ENCODE results near the gene MYO1B. TPM values are rescaled to one million over a fixed set of nuclear protein-coding genes. Genes with fewer than 3 reads are reported as not detected.

The MYO1B gene
- total RNA-seq, 1 experiment from 2014 or later = 80.3 TPM

- Histone ChIP-seq H3K4me1 (peaks cover 17% of the 10 kb centered on the region), H3K4me3 (ENCODE audit: low read depth, low read length) (no peak overlapping the region), H3K36me3 (ENCODE audit: control insufficient read depth, insufficient read depth, low read length) (no peaks in the 10 kb centered on the region; the same call in none of the 2 replicates), H3K27me3 (replicated peaks; ENCODE audit: control insufficient read depth, insufficient read depth, low read length) (no peaks in the 10 kb centered on the region), H3K9me3 (no peaks in the 10 kb centered on the region)
- BruUV-seq (replicated peaks) = no TSS peak
- TF ChIP-seq CTCF (IDR thresholded peaks at IDR 0.05; ENCODE audit: insufficient read depth in 1 of 2, low read depth in 1 of 2, low read length in 1 of 2, severe bottlenecking in 1 of 2, unreplicated experiment in 1 of 2) = no peak
- intact Hi-C loops (cut with micrococcal nuclease; ENCODE audit: unreplicated experiment) = loop anchor here (2.0 kb wide), 2 partner anchors 17 to 117 kb away; no protein-coding TSS in a partner anchor
- no peaks in the 10 kb centered on the region for H3K27me3 Mint-ChIP-seq (ENCODE audit: insufficient read depth, unreplicated experiment)
- CTCF ChIA-PET = no interaction called here
- H3K9me3 Mint-ChIP-seq (ENCODE audit: unreplicated experiment) = no peaks in the 10 kb centered on the region
- H3K36me3 Mint-ChIP-seq (ENCODE audit: insufficient read depth, unreplicated experiment) = peaks cover 44% of the 10 kb centered on the region
- H3K27ac Mint-ChIP-seq (ENCODE audit: unreplicated experiment) = no peak overlapping the region
- no peak overlapping the region for H3K4me3 Mint-ChIP-seq (ENCODE audit: unreplicated experiment)
- POLR2A ChIA-PET = no interaction called here
- peaks cover 14% of the 10 kb centered on the region for H3K4me1 Mint-ChIP-seq (ENCODE audit: low read depth, unreplicated experiment)
- no peak for DNase-seq
Observed at GRCh38 chr2:191383486-191383885, 138.3 kb downstream of the MYO1B start.

- H3K4me3 ChIP-seq (ENCODE audit: low read depth, low read length) = no peak overlapping the region
- peaks cover 6% of the 10 kb centered on the region for H3K4me1 Mint-ChIP-seq (ENCODE audit: low read depth, unreplicated experiment)
- DNase-seq = no peak
- H3K9me3 ChIP-seq = no peaks in the 10 kb centered on the region
- no peak for TF ChIP-seq CTCF (IDR thresholded peaks at IDR 0.05; ENCODE audit: insufficient read depth in 1 of 2, low read depth in 1 of 2, low read length in 1 of 2, severe bottlenecking in 1 of 2, unreplicated experiment in 1 of 2)
- H3K27ac Mint-ChIP-seq (ENCODE audit: unreplicated experiment) = no peak overlapping the region
- CTCF ChIA-PET = no interaction called here
- H3K27me3 ChIP-seq (replicated peaks; ENCODE audit: control insufficient read depth, insufficient read depth, low read length) = no peaks in the 10 kb centered on the region
- H3K36me3 Mint-ChIP-seq (ENCODE audit: insufficient read depth, unreplicated experiment) = peaks cover 51% of the 10 kb centered on the region
- H3K4me3 Mint-ChIP-seq (ENCODE audit: unreplicated experiment) = no peak overlapping the region
- no TSS peak for BruUV-seq (replicated peaks)
- intact Hi-C loops (cut with micrococcal nuclease; ENCODE audit: unreplicated experiment) = no loop called here
- no peaks in the 10 kb centered on the region for H3K27me3 Mint-ChIP-seq (ENCODE audit: insufficient read depth, unreplicated experiment)
- H3K4me1 ChIP-seq = peaks cover 10% of the 10 kb centered on the region
- H3K36me3 ChIP-seq (ENCODE audit: control insufficient read depth, insufficient read depth, low read length) = no peaks in the 10 kb centered on the region; the same call in none of the 2 replicates
- no peaks in the 10 kb centered on the region for H3K9me3 Mint-ChIP-seq (ENCODE audit: unreplicated experiment)
- POLR2A ChIA-PET = no interaction called here
Observed at GRCh38 chr2:191384829-191385228, 139.6 kb downstream of the MYO1B start.

GRCh38 chr2:191385416-191386160 is 140.4 kb downstream of the MYO1B start:
- Mint-ChIP-seq H3K9me3 (ENCODE audit: unreplicated experiment) (no peaks in the 10 kb centered on the region), H3K36me3 (ENCODE audit: insufficient read depth, unreplicated experiment) (peaks cover 48% of the 10 kb centered on the region), H3K27ac (ENCODE audit: unreplicated experiment) (no peak overlapping the region), H3K4me3 (ENCODE audit: unreplicated experiment) (no peak overlapping the region), H3K27me3 (ENCODE audit: insufficient read depth, unreplicated experiment) (no peaks in the 10 kb centered on the region), H3K4me1 (ENCODE audit: low read depth, unreplicated experiment) (peaks cover 6% of the 10 kb centered on the region)
- ChIA-PET CTCF (no interaction called here), POLR2A (no interaction called here)
- H3K9me3 ChIP-seq = no peaks in the 10 kb centered on the region
- no peaks in the 10 kb centered on the region for H3K27me3 ChIP-seq (replicated peaks; ENCODE audit: control insufficient read depth, insufficient read depth, low read length)
- H3K4me1 ChIP-seq = peaks cover 10% of the 10 kb centered on the region
- intact Hi-C loops (cut with micrococcal nuclease; ENCODE audit: unreplicated experiment) = no loop called here
- no peaks in the 10 kb centered on the region; the same call in none of the 2 replicates for H3K36me3 ChIP-seq (ENCODE audit: control insufficient read depth, insufficient read depth, low read length)
- BruUV-seq (replicated peaks) = no TSS peak
- TF ChIP-seq CTCF (IDR thresholded peaks at IDR 0.05; ENCODE audit: insufficient read depth in 1 of 2, low read depth in 1 of 2, low read length in 1 of 2, severe bottlenecking in 1 of 2, unreplicated experiment in 1 of 2) = no peak
- DNase-seq = no peak
- no peak overlapping the region for H3K4me3 ChIP-seq (ENCODE audit: low read depth, low read length)
